Measurements from ENCODE around the gene CUEDC2.

The CUEDC2 gene

GRCh38 chr10:102424916-102425315, 7.5 kb downstream of the CUEDC2 start:
- DNase-seq (ENCODE audit: low spot score): no peak

- no peak for DNase-seq (ENCODE audit: low spot score)
These were observed 8.2 kb downstream of the CUEDC2 start for GRCh38 chr10:102424145-102424544.

GRCh38 chr10:102423372-102423968, 8.9 kb downstream of the CUEDC2 start:
- DNase-seq (ENCODE audit: low spot score): no peak

GRCh38 chr10:102422545-102423129, 9.7 kb downstream of the CUEDC2 start:
- peak; percentile 94 for DNase-seq (ENCODE audit: low spot score)

GRCh38 chr10:102421757-102422512, 10.4 kb downstream of the CUEDC2 start:
- DNase-seq (ENCODE audit: low spot score): peak; percentile 26

- no peak for DNase-seq (ENCODE audit: low spot score)
These were observed 10.9 kb downstream of the CUEDC2 start for GRCh38 chr10:102421507-102421756.

- DNase-seq (ENCODE audit: low spot score): peak; percentile 96
These were observed 11.5 kb downstream of the CUEDC2 start, which contains the start of gene FBXL15 for GRCh38 chr10:102420714-102421506. FBXL15 (plus strand) TSS chr10:102420836; CDS start chr10:102421130, 294 bp downstream.

- peak; percentile 54 for DNase-seq (ENCODE audit: low spot score)
These were observed 12.1 kb downstream of the CUEDC2 start for GRCh38 chr10:102420181-102420713.

- DNase-seq (ENCODE audit: low spot score): peak; percentile 78
These were observed 12.8 kb downstream of the CUEDC2 start for GRCh38 chr10:102419269-102420180.

GRCh38 chr10:102418622-102419268, 13.6 kb downstream of the CUEDC2 start, which contains the start of gene PSD:
PSD (minus strand) TSS chr10:102418785; CDS start chr10:102417038, 1,747 bp downstream.
- peak; percentile 48 for DNase-seq (ENCODE audit: low spot score)

- DNase-seq (ENCODE audit: low spot score): no peak
These were observed 15.7 kb downstream of the CUEDC2 start for GRCh38 chr10:102416695-102417094.

GRCh38 chr10:102416283-102416682, 16.1 kb downstream of the CUEDC2 start:
- DNase-seq (ENCODE audit: low spot score): no peak

- DNase-seq (ENCODE audit: low spot score): no peak
These were observed 17.6 kb downstream of the CUEDC2 start for GRCh38 chr10:102414749-102415148.

GRCh38 chr10:102413806-102414561, 18.4 kb downstream of the CUEDC2 start:
- DNase-seq (ENCODE audit: low spot score): no peak

- DNase-seq (ENCODE audit: low spot score): no peak
These were observed 19.2 kb downstream of the CUEDC2 start for GRCh38 chr10:102413053-102413705.

- DNase-seq (ENCODE audit: low spot score): no peak
These were observed 20.1 kb downstream of the CUEDC2 start for GRCh38 chr10:102412293-102412692.

GRCh38 chr10:102411341-102412255, 20.8 kb downstream of the CUEDC2 start:
- no peak for DNase-seq (ENCODE audit: low spot score)

- DNase-seq (ENCODE audit: low spot score): no peak
These were observed 21.8 kb downstream of the CUEDC2 start for GRCh38 chr10:102410429-102411073.
